ENCODE measurements around the gene TARS3.

Gene TARS3

GRCh38 chr15:101697488-101697887, 26.8 kb downstream of the TARS3 start:
- Histone ChIP-seq H3K27me3 (ENCODE audit: control insufficient read depth, insufficient read depth, low read length) (no peaks in the 10 kb centered on the region), H3K9ac (ENCODE audit: low read depth, low read length) (no peak overlapping the region), H3K4me1 (ENCODE audit: control insufficient read depth, insufficient read depth, low read length) (no peaks in the 10 kb centered on the region), H3K36me3 (ENCODE audit: control insufficient read depth, insufficient read depth, low read length) (peaks cover 6% of the 10 kb centered on the region), H3K4me3 (ENCODE audit: low read depth, low read length) (no peak overlapping the region), H3K9me3 (ENCODE audit: control insufficient read depth, insufficient read depth, low read length) (no peaks in the 10 kb centered on the region)

- no peaks in the 10 kb centered on the region for H3K27me3 ChIP-seq (ENCODE audit: control insufficient read depth, insufficient read depth, low read length)
- peaks cover 6% of the 10 kb centered on the region for H3K36me3 ChIP-seq (ENCODE audit: control insufficient read depth, insufficient read depth, low read length)
- no peak overlapping the region for H3K9ac ChIP-seq (ENCODE audit: low read depth, low read length)
- H3K4me1 ChIP-seq (ENCODE audit: control insufficient read depth, insufficient read depth, low read length), result no peaks in the 10 kb centered on the region
- H3K9me3 ChIP-seq (ENCODE audit: control insufficient read depth, insufficient read depth, low read length), result no peaks in the 10 kb centered on the region
- no peak overlapping the region for H3K4me3 ChIP-seq (ENCODE audit: low read depth, low read length)
These were observed 27.4 kb downstream of the TARS3 start for GRCh38 chr15:101696829-101697228.

- no peaks in the 10 kb centered on the region for H3K36me3 ChIP-seq (ENCODE audit: control insufficient read depth, insufficient read depth, low read length)
- H3K9ac ChIP-seq (ENCODE audit: low read depth, low read length), result no peak overlapping the region
- H3K4me3 ChIP-seq (ENCODE audit: low read depth, low read length), result no peak overlapping the region
- no peaks in the 10 kb centered on the region for H3K4me1 ChIP-seq (ENCODE audit: control insufficient read depth, insufficient read depth, low read length)
- no peaks in the 10 kb centered on the region for H3K9me3 ChIP-seq (ENCODE audit: control insufficient read depth, insufficient read depth, low read length)
- H3K27me3 ChIP-seq (ENCODE audit: control insufficient read depth, insufficient read depth, low read length), result no peaks in the 10 kb centered on the region
These were observed 30.0 kb downstream of the TARS3 start for GRCh38 chr15:101694261-101694660.

GRCh38 chr15:101692801-101693598, 31.3 kb downstream of the TARS3 start:
- Histone ChIP-seq H3K9me3 (ENCODE audit: control insufficient read depth, insufficient read depth, low read length) (no peaks in the 10 kb centered on the region), H3K4me3 (ENCODE audit: low read depth, low read length) (no peak overlapping the region), H3K9ac (ENCODE audit: low read depth, low read length) (no peak overlapping the region), H3K36me3 (ENCODE audit: control insufficient read depth, insufficient read depth, low read length) (no peaks in the 10 kb centered on the region), H3K4me1 (ENCODE audit: control insufficient read depth, insufficient read depth, low read length) (no peaks in the 10 kb centered on the region), H3K27me3 (ENCODE audit: control insufficient read depth, insufficient read depth, low read length) (no peaks in the 10 kb centered on the region)

- Histone ChIP-seq H3K9me3 (ENCODE audit: control insufficient read depth, insufficient read depth, low read length) (no peaks in the 10 kb centered on the region), H3K9ac (ENCODE audit: low read depth, low read length) (no peak overlapping the region), H3K4me3 (ENCODE audit: low read depth, low read length) (no peak overlapping the region), H3K36me3 (ENCODE audit: control insufficient read depth, insufficient read depth, low read length) (no peaks in the 10 kb centered on the region), H3K4me1 (ENCODE audit: control insufficient read depth, insufficient read depth, low read length) (no peaks in the 10 kb centered on the region), H3K27me3 (ENCODE audit: control insufficient read depth, insufficient read depth, low read length) (no peaks in the 10 kb centered on the region)
These were observed 34.4 kb downstream of the TARS3 start for GRCh38 chr15:101689901-101690300.

- no peaks in the 10 kb centered on the region for H3K27me3 ChIP-seq (ENCODE audit: control insufficient read depth, insufficient read depth, low read length)
- no peak overlapping the region for H3K4me3 ChIP-seq (ENCODE audit: low read depth, low read length)
- H3K9ac ChIP-seq (ENCODE audit: low read depth, low read length), result no peak overlapping the region
- H3K9me3 ChIP-seq (ENCODE audit: control insufficient read depth, insufficient read depth, low read length), result no peaks in the 10 kb centered on the region
- no peaks in the 10 kb centered on the region for H3K36me3 ChIP-seq (ENCODE audit: control insufficient read depth, insufficient read depth, low read length)
- no peaks in the 10 kb centered on the region for H3K4me1 ChIP-seq (ENCODE audit: control insufficient read depth, insufficient read depth, low read length)
These were observed 37.6 kb downstream of the TARS3 start for GRCh38 chr15:101686718-101687117.

GRCh38 chr15:101684877-101685276, 39.4 kb downstream of the TARS3 start:
- Histone ChIP-seq H3K27me3 (ENCODE audit: control insufficient read depth, insufficient read depth, low read length) (no peaks in the 10 kb centered on the region), H3K4me3 (ENCODE audit: low read depth, low read length) (no peak overlapping the region), H3K36me3 (ENCODE audit: control insufficient read depth, insufficient read depth, low read length) (no peaks in the 10 kb centered on the region), H3K9me3 (ENCODE audit: control insufficient read depth, insufficient read depth, low read length) (no peaks in the 10 kb centered on the region), H3K9ac (ENCODE audit: low read depth, low read length) (no peak overlapping the region), H3K4me1 (ENCODE audit: control insufficient read depth, insufficient read depth, low read length) (no peaks in the 10 kb centered on the region)

- no peak overlapping the region for H3K9ac ChIP-seq (ENCODE audit: low read depth, low read length)
- no peaks in the 10 kb centered on the region for H3K4me1 ChIP-seq (ENCODE audit: control insufficient read depth, insufficient read depth, low read length)
- H3K9me3 ChIP-seq (ENCODE audit: control insufficient read depth, insufficient read depth, low read length), result no peaks in the 10 kb centered on the region
- no peaks in the 10 kb centered on the region for H3K36me3 ChIP-seq (ENCODE audit: control insufficient read depth, insufficient read depth, low read length)
- no peaks in the 10 kb centered on the region for H3K27me3 ChIP-seq (ENCODE audit: control insufficient read depth, insufficient read depth, low read length)
- H3K4me3 ChIP-seq (ENCODE audit: low read depth, low read length), result no peak overlapping the region
These were observed 39.9 kb downstream of the TARS3 start for GRCh38 chr15:101684384-101684783.

GRCh38 chr15:101679806-101680205, 44.5 kb downstream of the TARS3 start:
- H3K4me3 ChIP-seq (ENCODE audit: low read depth, low read length), result no peak overlapping the region
- H3K36me3 ChIP-seq (ENCODE audit: control insufficient read depth, insufficient read depth, low read length), result no peaks in the 10 kb centered on the region
- H3K27me3 ChIP-seq (ENCODE audit: control insufficient read depth, insufficient read depth, low read length), result no peaks in the 10 kb centered on the region
- H3K9ac ChIP-seq (ENCODE audit: low read depth, low read length), result no peak overlapping the region
- no peaks in the 10 kb centered on the region for H3K9me3 ChIP-seq (ENCODE audit: control insufficient read depth, insufficient read depth, low read length)
- H3K4me1 ChIP-seq (ENCODE audit: control insufficient read depth, insufficient read depth, low read length), result no peaks in the 10 kb centered on the region

- no peaks in the 10 kb centered on the region for H3K36me3 ChIP-seq (ENCODE audit: control insufficient read depth, insufficient read depth, low read length)
- H3K4me1 ChIP-seq (ENCODE audit: control insufficient read depth, insufficient read depth, low read length), result no peaks in the 10 kb centered on the region
- no peaks in the 10 kb centered on the region for H3K9me3 ChIP-seq (ENCODE audit: control insufficient read depth, insufficient read depth, low read length)
- no peak overlapping the region for H3K4me3 ChIP-seq (ENCODE audit: low read depth, low read length)
- H3K27me3 ChIP-seq (ENCODE audit: control insufficient read depth, insufficient read depth, low read length), result no peaks in the 10 kb centered on the region
- H3K9ac ChIP-seq (ENCODE audit: low read depth, low read length), result no peak overlapping the region
These were observed 47.3 kb downstream of the TARS3 start for GRCh38 chr15:101676921-101677329.

- H3K9ac ChIP-seq (ENCODE audit: low read depth, low read length), result no peak overlapping the region
- no peaks in the 10 kb centered on the region for H3K27me3 ChIP-seq (ENCODE audit: control insufficient read depth, insufficient read depth, low read length)
- no peaks in the 10 kb centered on the region for H3K4me1 ChIP-seq (ENCODE audit: control insufficient read depth, insufficient read depth, low read length)
- H3K9me3 ChIP-seq (ENCODE audit: control insufficient read depth, insufficient read depth, low read length), result no peaks in the 10 kb centered on the region
- H3K36me3 ChIP-seq (ENCODE audit: control insufficient read depth, insufficient read depth, low read length), result no peaks in the 10 kb centered on the region
- H3K4me3 ChIP-seq (ENCODE audit: low read depth, low read length), result no peak overlapping the region
These were observed 48.3 kb downstream of the TARS3 start for GRCh38 chr15:101675796-101676582.

- Histone ChIP-seq H3K4me1 (ENCODE audit: control insufficient read depth, insufficient read depth, low read length) (no peaks in the 10 kb centered on the region), H3K4me3 (ENCODE audit: low read depth, low read length) (no peak overlapping the region), H3K27me3 (ENCODE audit: control insufficient read depth, insufficient read depth, low read length) (no peaks in the 10 kb centered on the region), H3K9me3 (ENCODE audit: control insufficient read depth, insufficient read depth, low read length) (no peaks in the 10 kb centered on the region), H3K36me3 (ENCODE audit: control insufficient read depth, insufficient read depth, low read length) (no peaks in the 10 kb centered on the region), H3K9ac (ENCODE audit: low read depth, low read length) (no peak overlapping the region)
These were observed 49.3 kb downstream of the TARS3 start for GRCh38 chr15:101675015-101675414.

Measured in iPS-15b (cell line).